IPS DF 19.7 (cell line): ENCODE results near the gene CENPT.
"Not testable (repeated sequence)": the region's sequence is repeated elsewhere in the genome, so short reads cannot be mapped to it uniquely, and the experiment has no call there.

Experiments used
- DNase-seq: peaks from one replicate; pipeline ENCODE4 v3.0.0-alpha.2; 2013; ENCODE audit warnings: low read depth, low spot score

CENPT gene

GRCh38 chr16:67848118-67848517 lies 625 bp upstream of the CENPT start:
- no peak for DNase-seq

GRCh38 chr16:67846320-67847063 lies 1.0 kb downstream of the CENPT start, which contains the start of gene NUTF2:
NUTF2 (plus strand) TSS chr16:67846933; CDS start chr16:67865131, 18,198 bp downstream.
- DNase-seq: peak; percentile 94

DNA sequence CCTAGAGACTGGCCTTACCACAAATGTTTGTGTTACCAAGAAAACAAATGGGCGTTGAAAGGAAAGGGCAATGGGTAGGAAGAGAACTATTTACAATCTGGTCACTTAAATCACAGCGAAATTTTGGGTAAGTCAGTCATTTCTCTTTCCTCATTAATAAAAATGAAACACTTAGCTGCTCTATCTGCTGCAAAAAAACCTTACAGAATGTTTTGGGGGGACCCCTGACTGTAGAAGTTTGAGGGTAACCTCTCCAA lies 1.5 kb downstream of the CENPT start:
- DNase-seq: no peak

- no peak for DNase-seq
Measured at GRCh38 chr16:67845291-67846062, 2.0 kb downstream of the CENPT start.

- DNase-seq: no peak
Measured at GRCh38 chr16:67844497-67844896, 3.0 kb downstream of the CENPT start.

- no peak for DNase-seq
Measured at GRCh38 chr16:67843343-67843765, 4.1 kb downstream of the CENPT start.

DNA sequence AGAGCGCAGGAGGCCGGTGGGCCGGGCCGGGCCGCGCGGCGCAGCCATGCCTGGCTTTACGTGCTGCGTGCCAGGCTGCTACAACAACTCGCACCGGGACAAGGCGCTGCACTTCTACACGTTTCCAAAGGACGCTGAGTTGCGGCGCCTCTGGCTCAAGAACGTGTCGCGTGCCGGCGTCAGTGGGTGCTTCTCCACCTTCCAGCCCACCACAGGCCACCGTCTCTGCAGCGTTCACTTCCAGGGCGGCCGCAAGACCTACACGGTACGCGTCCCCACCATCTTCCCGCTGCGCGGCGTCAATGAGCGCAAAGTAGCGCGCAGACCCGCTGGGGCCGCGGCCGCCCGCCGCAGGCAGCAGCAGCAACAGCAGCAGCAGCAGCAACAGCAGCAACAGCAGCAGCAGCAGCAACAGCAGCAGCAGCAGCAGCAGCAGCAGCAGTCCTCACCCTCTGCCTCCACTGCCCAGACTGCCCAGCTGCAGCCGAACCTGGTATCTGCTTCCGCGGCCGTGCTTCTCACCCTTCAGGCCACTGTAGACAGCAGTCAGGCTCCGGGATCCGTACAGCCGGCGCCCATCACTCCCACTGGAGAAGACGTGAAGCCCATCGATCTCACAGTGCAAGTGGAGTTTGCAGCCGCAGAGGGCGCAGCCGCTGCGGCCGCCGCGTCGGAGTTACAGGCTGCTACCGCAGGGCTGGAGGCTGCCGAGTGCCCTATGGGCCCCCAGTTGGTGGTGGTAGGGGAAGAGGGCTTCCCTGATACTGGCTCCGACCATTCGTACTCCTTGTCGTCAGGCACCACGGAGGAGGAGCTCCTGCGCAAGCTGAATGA lies 4.8 kb downstream of the CENPT start:
- DNase-seq: no peak

DNA sequence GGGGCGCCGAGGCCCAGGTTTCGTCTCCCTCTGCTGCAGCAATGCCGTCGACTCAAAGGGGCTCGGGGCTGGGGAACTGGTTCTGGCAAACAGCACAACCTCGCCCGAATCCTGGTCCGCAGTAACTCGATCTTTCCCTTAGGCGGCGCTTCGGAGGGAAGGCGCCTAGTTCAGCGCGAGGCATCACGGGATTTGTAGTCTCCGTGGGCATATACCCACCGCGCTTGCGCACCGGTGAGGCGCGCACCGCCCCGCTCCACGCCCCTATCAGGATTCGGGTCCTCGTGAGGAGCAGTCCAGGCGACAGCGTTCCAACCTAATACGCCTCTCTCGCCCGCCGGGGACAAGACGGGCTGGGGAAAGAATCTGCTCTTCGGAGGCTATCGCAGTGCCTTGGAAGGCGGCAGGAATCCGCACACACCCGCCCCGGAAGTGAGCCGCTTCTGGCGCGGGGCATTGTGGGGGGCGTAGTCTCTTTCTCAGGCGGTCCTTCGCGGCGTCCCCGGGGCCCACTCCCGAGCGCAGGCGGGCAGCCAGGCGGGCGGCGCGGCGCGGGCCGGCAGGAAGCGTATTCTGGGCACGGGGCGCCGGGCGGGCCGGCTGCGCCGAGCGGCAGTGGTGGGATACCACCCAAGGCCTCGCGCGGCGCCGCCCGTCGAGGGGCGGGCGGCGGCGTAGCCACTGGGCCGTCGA lies 5.5 kb downstream of the CENPT start, which contains the start of gene THAP11:
TSS of gene THAP11 (plus strand) at position 505 of the 693 bp plus-strand sequence. CDS start 235 bp downstream, outside the sequence.
- DNase-seq: no peak

GRCh38 chr16:67841198-67841815 lies 6.2 kb downstream of the CENPT start:
- no peak for DNase-seq

GRCh38 chr16:67837811-67838210 lies 9.7 kb downstream of the CENPT start:
- no peak for DNase-seq

DNA sequence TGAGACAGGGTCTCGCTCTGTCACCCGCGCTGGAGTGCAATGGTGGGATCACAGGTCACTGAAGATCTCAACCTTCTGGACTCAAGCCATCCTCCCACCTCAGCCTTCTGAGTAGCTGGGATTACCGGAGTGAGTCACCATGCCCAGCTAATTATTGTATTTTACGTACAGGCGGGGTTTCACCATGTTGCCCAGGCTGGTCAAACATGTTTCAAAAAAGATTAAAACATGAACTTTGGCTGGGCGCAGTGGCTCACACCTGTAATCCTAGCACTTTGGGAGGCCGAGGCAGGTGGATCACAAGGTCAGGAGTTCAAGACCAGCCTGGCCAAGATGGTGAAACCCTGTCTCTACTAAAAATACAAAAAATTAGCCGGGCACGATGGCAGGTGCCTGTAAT lies 10.3 kb downstream of the CENPT start:
- DNase-seq: not testable (repeated sequence)

DNA sequence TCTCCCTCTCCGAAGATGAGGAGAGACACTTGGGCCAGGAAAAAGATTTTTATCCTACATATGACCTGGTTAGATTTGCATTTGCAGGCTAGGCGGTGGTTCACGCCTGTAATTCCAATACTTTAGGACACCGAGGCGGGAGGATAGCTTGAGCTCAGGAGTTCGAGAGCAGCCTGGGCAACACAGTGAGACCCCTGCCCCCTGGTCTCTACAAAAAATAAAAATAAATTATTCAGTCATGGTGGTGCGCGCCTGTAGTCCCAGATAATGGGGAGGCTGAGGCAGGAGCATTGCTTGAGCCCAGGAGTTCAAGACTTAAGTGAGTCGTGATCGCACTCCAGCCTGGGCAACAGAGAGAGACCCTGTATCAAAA lies 13.3 kb downstream of the CENPT start:
- no peak for DNase-seq

DNA sequence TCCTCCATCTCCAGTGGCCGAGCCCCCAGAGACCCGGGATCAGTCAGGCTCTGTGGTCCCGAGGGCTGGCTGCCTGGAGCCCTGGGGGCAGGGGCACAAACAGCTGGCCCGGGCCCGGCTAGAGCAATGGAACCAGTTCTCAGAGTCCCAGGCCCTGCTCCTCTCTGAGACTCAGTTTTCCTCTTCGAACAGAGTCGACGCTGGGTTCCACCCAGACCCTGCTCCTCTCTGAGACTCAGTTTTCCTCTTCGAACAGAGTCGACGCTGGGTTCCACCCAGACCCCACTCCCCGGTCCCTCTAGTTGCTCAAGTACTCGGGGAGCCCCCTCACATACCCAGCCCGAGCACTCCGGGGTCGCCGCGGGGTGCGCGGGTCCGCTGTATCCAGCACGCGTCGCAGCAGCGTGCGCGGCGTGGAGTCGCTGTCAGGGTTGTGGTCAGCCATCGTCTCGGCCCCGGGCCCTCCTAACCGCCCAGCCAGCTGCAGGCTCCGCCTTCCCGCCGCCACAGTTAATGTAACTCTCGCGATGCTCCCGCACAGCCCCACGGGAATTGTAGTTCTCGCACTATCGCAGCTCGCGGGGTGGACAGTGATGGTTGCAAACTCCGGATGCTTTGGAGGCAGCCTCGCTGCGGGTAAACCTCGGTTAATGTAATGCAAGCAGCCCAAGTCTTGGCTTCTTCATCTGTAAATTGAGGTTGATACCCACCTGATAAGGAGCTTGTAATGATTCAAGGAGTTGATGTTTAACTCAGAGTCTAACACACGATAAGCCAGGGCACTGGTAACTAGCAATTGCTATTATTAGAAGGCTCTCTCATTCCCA lies 13.9 kb downstream of the CENPT start:
- no peak for DNase-seq

GRCh38 chr16:67833030-67833414 lies 14.5 kb downstream of the CENPT start:
- DNase-seq: no peak

GRCh38 chr16:67828651-67829050 lies 18.8 kb downstream of the CENPT start:
- no peak for DNase-seq

DNA sequence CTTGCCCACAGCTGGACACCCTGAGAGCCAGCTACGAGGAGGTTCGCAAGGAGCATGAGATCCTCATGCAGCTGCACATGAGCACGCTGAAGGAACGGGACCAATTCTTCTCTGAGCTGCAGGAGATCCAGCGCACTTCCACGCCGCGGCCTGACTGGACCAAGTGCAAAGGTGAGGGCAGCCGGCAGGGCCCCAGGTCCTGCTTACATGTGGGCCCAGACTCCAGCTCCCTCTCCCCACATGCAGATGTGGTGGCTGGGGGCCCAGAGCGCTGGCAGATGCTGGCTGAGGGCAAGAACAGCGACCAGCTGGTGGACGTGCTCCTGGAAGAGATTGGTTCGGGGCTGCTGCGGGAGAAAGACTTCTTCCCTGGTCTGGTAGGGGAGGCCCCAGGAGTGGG lies 21.6 kb downstream of the CENPT start:
- no peak for DNase-seq

GRCh38 chr16:67825119-67825518 lies 22.4 kb downstream of the CENPT start:
- DNase-seq: no peak

DNA sequence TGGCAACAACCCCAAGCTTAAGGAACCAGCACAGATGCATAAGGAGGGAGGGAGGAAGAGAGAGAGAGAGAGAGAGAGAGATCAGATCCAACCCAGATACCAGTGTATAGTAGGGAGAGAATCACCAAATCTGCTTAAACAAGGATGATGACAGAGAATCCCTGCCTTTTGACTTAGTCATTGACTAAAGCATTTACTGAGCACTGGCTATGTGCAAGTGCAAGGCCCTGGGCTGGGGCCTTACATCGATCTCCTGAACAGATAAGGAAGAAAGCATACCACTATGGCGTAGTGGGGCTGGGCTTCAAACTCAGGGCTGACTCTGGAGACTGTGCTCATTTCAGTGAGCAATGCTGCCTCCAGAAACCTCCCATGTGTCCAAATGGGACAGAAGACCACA lies 25.0 kb downstream of the CENPT start:
- DNase-seq: no peak

GRCh38 chr16:67820608-67821259 lies 26.8 kb downstream of the CENPT start:
- no peak for DNase-seq

DNA sequence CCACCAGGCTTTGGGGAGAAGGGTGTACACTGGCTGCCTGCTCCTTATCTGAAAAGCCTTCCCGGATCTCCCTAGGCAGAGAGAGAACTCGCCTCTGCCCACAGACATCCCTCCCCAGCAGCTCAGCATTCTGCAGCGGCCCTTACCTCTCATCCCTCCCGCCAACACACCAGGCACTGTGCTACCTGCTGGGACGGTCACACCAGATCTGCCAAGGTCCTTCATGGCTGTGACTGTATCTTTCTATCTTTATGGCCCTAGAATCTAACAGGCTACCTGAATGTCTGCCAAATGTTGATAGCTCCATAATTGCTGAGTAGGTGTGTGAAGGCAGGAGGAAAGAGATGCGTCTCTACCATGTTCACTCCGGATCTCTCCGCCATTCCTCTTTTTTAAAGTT lies 32.9 kb downstream of the CENPT start:
- no peak for DNase-seq
